Upper lobe of right lung (tissue), 1 donor: ENCODE measurements around the gene CCDC150. TPM values are rescaled to one million over a fixed set of nuclear protein-coding genes. Genes with fewer than 3 reads are reported as not detected.

Experiments used
- ATAC-seq: fragments of 200-7000 bp; cut with Tn5 transposase; one replicate; pipeline ENCODE4 v1.9.1; 2020; ENCODE audit warnings: mild to moderate bottlenecking, moderate library complexity
- DNase-seq: peaks from one replicate; pipeline ENCODE4 v3.0.0-alpha.2; 2020
- H3K27ac ChIP-seq: fragments of 200-600 bp; one replicate; pipeline ENCODE4 v1.8.0; 2022
- H3K27me3 ChIP-seq: fragments of 200-600 bp; one replicate; pipeline ENCODE4 v1.8.0; 2022; ENCODE audit warnings: mild to moderate bottlenecking
- H3K36me3 ChIP-seq: fragments of 200-600 bp; one replicate; pipeline ENCODE4 v1.8.0; 2022
- H3K4me1 ChIP-seq: fragments of 200-600 bp; one replicate; pipeline ENCODE4 v1.8.0; 2022
- H3K4me3 ChIP-seq: fragments of 200-600 bp; one replicate; pipeline ENCODE4 v1.8.0; 2022; ENCODE audit warnings: mild to moderate bottlenecking
- H3K9me3 ChIP-seq: fragments of 200-600 bp; one replicate; pipeline ENCODE4 v1.8.0; 2022
- CTCF ChIP-seq: fragments of 200-600 bp; IDR thresholded peaks from one replicate; pipeline ENCODE4 v1.8.0; 2022; ENCODE audit warnings: antibody characterized with exemption
- intact Hi-C: fragments of 100-400 bp; cut with DNase I; formaldehyde crosslinking; loops from one replicate; pipeline ENCODE4 v1.11.0; 2022
- total RNA-seq: library from RNA; stranded (reverse); fragmentation: NEBNext Ultra II Directional; extraction: Animal tissue kit (Norgen Biotek cat#: 25700); gene quantifications from one replicate; pipeline ENCODE4 v1.2.1, GENCODE V29; 2021
- donor health status: DM: no; HTN: yes; CAD: no; lungs with severe emphysema.

Gene CCDC150
- total RNA-seq, 1 donor from 2014 or later = 0.87 TPM

- intact Hi-C loops = no loop called here
- Histone ChIP-seq H3K9me3 (no peaks in the 10 kb centered on the region), H3K4me3 (no peak overlapping the region), H3K36me3 (no peaks in the 10 kb centered on the region), H3K27me3 (no peaks in the 10 kb centered on the region), H3K4me1 (no peaks in the 10 kb centered on the region), H3K27ac (no peak overlapping the region)
- ATAC-seq (no peak), DNase-seq (no peak)
- no peak for TF ChIP-seq CTCF
Measured at GRCh38 chr2:196712867-196713266, 73.4 kb downstream of the CCDC150 start.

- H3K9me3 ChIP-seq = no peaks in the 10 kb centered on the region
- TF ChIP-seq CTCF = no peak
Measured at GRCh38 chr2:196718419-196719109, 79.0 kb downstream of the CCDC150 start.

GRCh38 chr2:196719110-196719872, 79.8 kb downstream of the CCDC150 start:
- DNase-seq (no peak), ATAC-seq (peak; percentile 55)
- intact Hi-C loops = no loop called here
- no peak overlapping the region for H3K4me3 ChIP-seq
- H3K36me3 ChIP-seq = no peaks in the 10 kb centered on the region
- no peak for TF ChIP-seq CTCF
- H3K27ac ChIP-seq = no peak overlapping the region
- no peaks in the 10 kb centered on the region for H3K4me1 ChIP-seq
- no peaks in the 10 kb centered on the region for H3K9me3 ChIP-seq
- no peaks in the 10 kb centered on the region for H3K27me3 ChIP-seq

More at GRCh38 chr2:196718419-196719109, 79.0 kb downstream of the CCDC150 start:
- DNase-seq (no peak), ATAC-seq (no peak)
- intact Hi-C loops = no loop called here
- Histone ChIP-seq H3K27me3 (no peaks in the 10 kb centered on the region), H3K36me3 (no peaks in the 10 kb centered on the region), H3K4me1 (no peaks in the 10 kb centered on the region), H3K27ac (no peak overlapping the region), H3K4me3 (no peak overlapping the region)

GRCh38 chr2:196723571-196723970, 84.1 kb downstream of the CCDC150 start:
- no peak for TF ChIP-seq CTCF
- intact Hi-C loops = no loop called here
- no peaks in the 10 kb centered on the region for H3K9me3 ChIP-seq
- H3K27me3 ChIP-seq = no peaks in the 10 kb centered on the region
- DNase-seq = no peak
- no peak for ATAC-seq
- H3K4me1 ChIP-seq = no peaks in the 10 kb centered on the region
- no peaks in the 10 kb centered on the region for H3K36me3 ChIP-seq
- H3K27ac ChIP-seq = no peak overlapping the region
- H3K4me3 ChIP-seq = no peak overlapping the region

GRCh38 chr2:196725218-196725617, 85.7 kb downstream of the CCDC150 start:
- no peaks in the 10 kb centered on the region for H3K9me3 ChIP-seq
- intact Hi-C loops = no loop called here
- no peak for TF ChIP-seq CTCF
- H3K27me3 ChIP-seq = no peaks in the 10 kb centered on the region
- ATAC-seq (no peak), DNase-seq (no peak)
- H3K4me1 ChIP-seq = no peaks in the 10 kb centered on the region
- no peak overlapping the region for H3K27ac ChIP-seq
- no peak overlapping the region for H3K4me3 ChIP-seq
- H3K36me3 ChIP-seq = no peaks in the 10 kb centered on the region
